Adipose tissue (tissue), 3 donors: ENCODE measurements around the gene TFR2. TPM values are rescaled to one million over a fixed set of nuclear protein-coding genes. Genes with fewer than 3 reads are reported as not detected.

ENCODE experiments used
- H3K27ac ChIP-seq: one replicate; pipeline ENCODE4 v1.5.1; 2013; ENCODE audit warnings: low read depth, low read length
- WGBS, 3 donors: extraction: QIAGEN DNeasy Blood & Tissue Kit; methylation state at CpG; one replicate each; pipeline ENCODE4 v1.1.7; 2013; 5-methylcytosine and 5-hydroxymethylcytosine counted together
- polyA plus RNA-seq, 3 donors: library from polyadenylated mRNA; stranded (reverse); fragments of 200-250 nt; gene quantifications; one replicate each; pipeline ENCODE4 v1.2.3, GENCODE V29; 2013
- donor health status: healthy with polysubstance abuse.
- donor health status: Bipolar disorder and iron deficiency.
- donor health status: healthy.

The TFR2 gene
- polyA plus RNA-seq, 3 donors = 0.22 to 1.5 (median 0.48) TPM

- H3K27ac ChIP-seq = no peak overlapping the region
- 35 to 60% (median 58%) methylated on average over 11 of the region's 11 CpGs for WGBS, 3 donors
Measured at GRCh38 chr7:100582650-100583049, 58.7 kb downstream of the TFR2 start.

GRCh38 chr7:100582041-100582579 is 59.2 kb downstream of the TFR2 start:
- no peak overlapping the region for H3K27ac ChIP-seq
- 49 to 89% (median 79%) methylated on average over 20 of the region's 20 CpGs for WGBS, 3 donors

GRCh38 chr7:100580466-100581283 is 60.7 kb downstream of the TFR2 start:
- no peak overlapping the region for H3K27ac ChIP-seq
- WGBS, 3 donors = 78 to 90% (median 87%) methylated on average over 11 of the region's 11 CpGs

GRCh38 chr7:100578246-100579183 is 62.8 kb downstream of the TFR2 start:
- no peak overlapping the region for H3K27ac ChIP-seq
- WGBS, 3 donors = 92 to 93% (median 92%) methylated on average over 27 to 28 of the region's 28 CpGs

- no peak overlapping the region for H3K27ac ChIP-seq
- 93 to 96% (median 94%) methylated on average over 14 of the region's 14 CpGs for WGBS, 3 donors
Measured at GRCh38 chr7:100577507-100577906, 63.8 kb downstream of the TFR2 start.

GRCh38 chr7:100577103-100577502 is 64.2 kb downstream of the TFR2 start:
- 92 to 97% (median 93%) methylated on average over 20 to 24 of the region's 24 CpGs for WGBS, 3 donors
- no peak overlapping the region for H3K27ac ChIP-seq

- WGBS, 3 donors = 95 to 98% (median 96%) methylated on average over 13 of the region's 13 CpGs
- no peak overlapping the region for H3K27ac ChIP-seq
Measured at GRCh38 chr7:100576384-100576993, 64.9 kb downstream of the TFR2 start.

GRCh38 chr7:100575746-100576383 is 65.5 kb downstream of the TFR2 start:
- no peak overlapping the region for H3K27ac ChIP-seq
- WGBS, 3 donors = 91 to 97% (median 92%) methylated on average over 15 to 17 of the region's 17 CpGs

- WGBS, 3 donors = 81 to 84% (median 82%) methylated on average over 14 of the region's 14 CpGs
- no peak overlapping the region for H3K27ac ChIP-seq
Measured at GRCh38 chr7:100575206-100575631, 66.1 kb downstream of the TFR2 start.

GRCh38 chr7:100574362-100575205 is 66.8 kb downstream of the TFR2 start:
- 92 to 95% (median 94%) methylated on average over 44 of the region's 44 CpGs for WGBS, 3 donors
- H3K27ac ChIP-seq = no peak overlapping the region

GRCh38 chr7:100573691-100574361 is 67.5 kb downstream of the TFR2 start, which contains the start of gene SAP25:
Gene SAP25, minus strand, starts transcription at chr7:100573900. Its CDS starts 158 bp downstream, at chr7:100573742.
- WGBS, 3 donors = 90 to 95% (median 95%) methylated on average over 65 to 70 of the region's 70 CpGs
- H3K27ac ChIP-seq = no peak within 1 kb of the TSS

GRCh38 chr7:100572949-100573675 is 68.2 kb downstream of the TFR2 start:
- no peak overlapping the region for H3K27ac ChIP-seq
- 93 to 95% (median 93%) methylated on average over 27 to 30 of the region's 30 CpGs for WGBS, 3 donors

GRCh38 chr7:100572281-100572948 is 68.9 kb downstream of the TFR2 start:
- no peak overlapping the region for H3K27ac ChIP-seq
- 81 to 89% (median 86%) methylated on average over 19 to 20 of the region's 20 CpGs for WGBS, 3 donors

GRCh38 chr7:100571829-100572116 is 69.6 kb downstream of the TFR2 start:
- H3K27ac ChIP-seq = no peak overlapping the region
- WGBS, 3 donors = 92 to 100% (median 98%) methylated on average over 2 of the region's 2 CpGs

GRCh38 chr7:100570954-100571828 is 70.2 kb downstream of the TFR2 start:
- WGBS, 3 donors = 74 to 80% (median 79%) methylated on average over 26 of the region's 26 CpGs
- H3K27ac ChIP-seq = no peak overlapping the region
